ENCODE results near the gene RAI2. TPM values are rescaled to one million over a fixed set of nuclear protein-coding genes. Genes with fewer than 3 reads are reported as not detected.

Gene RAI2
- polyA plus RNA-seq, 1 experiment = 0.04 TPM

DNA sequence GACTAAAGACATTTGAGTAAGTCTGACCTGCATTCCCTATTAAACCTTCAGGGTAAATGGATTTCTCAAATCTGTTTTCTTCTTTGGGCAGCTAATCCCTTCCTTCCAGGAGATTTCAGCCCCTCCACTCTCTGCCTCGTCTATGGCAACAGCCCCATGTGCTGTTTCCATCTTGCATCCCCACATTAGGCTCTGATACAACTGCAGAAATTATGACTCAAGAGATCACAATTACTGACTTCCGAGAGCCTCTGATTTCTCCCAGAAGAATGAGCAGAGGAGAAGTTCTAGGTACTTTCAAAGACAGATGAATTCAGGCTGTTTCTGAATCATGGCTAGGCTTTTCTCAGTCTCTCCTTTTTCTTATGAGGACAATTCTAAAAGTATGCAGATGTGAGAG lies 38.7 kb downstream of the RAI2 start:
- no peak overlapping the region for H3K4me3 ChIP-seq (ENCODE audit: low read depth, low read length)
- CTCF ChIA-PET = no interaction called here
- H3K27me3 ChIP-seq (ENCODE audit: control insufficient read depth, insufficient read depth, low read length) = no peaks in the 10 kb centered on the region
- no peak for TF ChIP-seq CTCF (IDR thresholded peaks at IDR 0.05; ENCODE audit: insufficient read depth, low read depth, low read length)
- no peak for DNase-seq (ENCODE audit: low read depth)
- POLR2A ChIA-PET = no interaction called here
- no peaks in the 10 kb centered on the region for H3K36me3 ChIP-seq (ENCODE audit: control insufficient read depth, insufficient read depth, low read length)

DNA sequence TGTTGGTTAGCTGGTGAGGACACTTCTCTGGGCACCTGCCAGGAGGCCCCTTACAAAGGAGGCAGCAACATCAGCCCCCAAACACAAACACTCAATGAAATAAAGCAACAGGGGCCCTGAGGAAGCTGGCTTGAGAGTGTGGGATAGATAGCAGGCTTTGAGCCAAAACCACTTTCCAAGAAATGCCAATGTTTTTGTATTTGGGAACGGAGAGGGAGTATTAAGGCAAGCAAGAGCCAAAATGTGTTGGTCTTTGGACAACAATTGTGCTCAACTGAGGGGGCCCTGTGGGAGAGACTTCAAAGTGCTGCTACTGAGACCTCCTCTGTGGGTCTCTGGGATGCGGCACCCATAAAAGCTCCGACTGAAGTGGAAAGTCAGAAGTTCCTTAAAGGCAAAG lies 41.0 kb downstream of the RAI2 start:
- no peak for TF ChIP-seq CTCF (IDR thresholded peaks at IDR 0.05; ENCODE audit: insufficient read depth, low read depth, low read length)
- no peak overlapping the region for H3K4me3 ChIP-seq (ENCODE audit: low read depth, low read length)
- no peaks in the 10 kb centered on the region for H3K36me3 ChIP-seq (ENCODE audit: control insufficient read depth, insufficient read depth, low read length)
- H3K27me3 ChIP-seq (ENCODE audit: control insufficient read depth, insufficient read depth, low read length) = no peaks in the 10 kb centered on the region
- ChIA-PET CTCF (interaction anchor here (0.6 kb wide), 1 partner anchor 1213 kb away, joined by 3 read pairs; no protein-coding TSS in a partner anchor), POLR2A (no interaction called here)
- DNase-seq (ENCODE audit: low read depth) = no peak

GRCh38 chrX:17818726-17819125 lies 42.4 kb downstream of the RAI2 start:
- H3K27me3 ChIP-seq (ENCODE audit: control insufficient read depth, insufficient read depth, low read length) = no peaks in the 10 kb centered on the region
- no peak for DNase-seq (ENCODE audit: low read depth)
- H3K4me3 ChIP-seq (ENCODE audit: low read depth, low read length) = no peak overlapping the region
- TF ChIP-seq CTCF (IDR thresholded peaks at IDR 0.05; ENCODE audit: insufficient read depth, low read depth, low read length) = no peak
- no peaks in the 10 kb centered on the region for H3K36me3 ChIP-seq (ENCODE audit: control insufficient read depth, insufficient read depth, low read length)
- ChIA-PET CTCF (no interaction called here), POLR2A (no interaction called here)

GRCh38 chrX:17817251-17817650 lies 43.8 kb downstream of the RAI2 start:
- Histone ChIP-seq H3K4me3 (ENCODE audit: low read depth, low read length) (no peak overlapping the region), H3K27me3 (ENCODE audit: control insufficient read depth, insufficient read depth, low read length) (no peaks in the 10 kb centered on the region), H3K36me3 (ENCODE audit: control insufficient read depth, insufficient read depth, low read length) (no peaks in the 10 kb centered on the region)
- no peak for TF ChIP-seq CTCF (IDR thresholded peaks at IDR 0.05; ENCODE audit: insufficient read depth, low read depth, low read length)
- POLR2A ChIA-PET = no interaction called here
- CTCF ChIA-PET = no interaction called here
- DNase-seq (ENCODE audit: low read depth) = no peak

DNA sequence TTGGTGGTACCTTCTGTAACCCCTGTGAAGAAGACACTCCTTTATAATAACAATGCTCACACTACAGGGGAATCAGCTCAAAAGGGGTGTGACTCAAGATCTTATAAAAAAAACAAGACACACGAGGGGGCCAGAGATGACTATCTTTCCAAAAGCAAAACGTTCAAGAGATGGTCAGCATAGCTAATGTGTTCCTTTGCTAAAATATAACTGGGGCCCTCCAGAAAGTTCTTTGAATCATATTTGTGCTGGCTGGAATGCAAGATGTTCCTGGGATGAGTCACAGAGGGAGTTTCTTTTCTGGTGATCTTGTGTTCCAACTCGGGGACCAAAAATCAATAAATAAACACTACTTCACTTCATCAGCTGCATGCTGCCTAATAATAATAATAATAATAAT lies 46.5 kb downstream of the RAI2 start:
- ChIA-PET CTCF (interaction anchor here (0.9 kb wide), 1 partner anchor 12 kb away, joined by 3 read pairs; no protein-coding TSS in a partner anchor), POLR2A (no interaction called here)
- H3K27me3 ChIP-seq (ENCODE audit: control insufficient read depth, insufficient read depth, low read length) = no peaks in the 10 kb centered on the region
- no peak for DNase-seq (ENCODE audit: low read depth)
- TF ChIP-seq CTCF (IDR thresholded peaks at IDR 0.05; ENCODE audit: insufficient read depth, low read depth, low read length) = no peak
- no peak overlapping the region for H3K4me3 ChIP-seq (ENCODE audit: low read depth, low read length)
- no peaks in the 10 kb centered on the region for H3K36me3 ChIP-seq (ENCODE audit: control insufficient read depth, insufficient read depth, low read length)
